Hippocampal formation (tissue), 2 donors: ENCODE data around the gene VNN1.

Experiments used
- DNase-seq, 2 donors: peaks; one replicate each; lab custom pipeline; 2025; lab: John Stamatoyannopoulos, UW

The VNN1 gene

GRCh38 chr6:132713352-132714134 lies at the start of gene VNN1:
TSS of gene VNN1 (minus strand) at chr6:132714055. CDS start at chr6:132714035, 20 bp downstream.
- DNase-seq, result peak in 1 of 2 donors; percentile 1

- no peak for DNase-seq
Measured at GRCh38 chr6:132763269-132763668, 49.4 kb upstream of the VNN1 start.

GRCh38 chr6:132760256-132760655 lies 46.4 kb upstream of the VNN1 start:
- DNase-seq, result no peak

- no peak for DNase-seq
Measured at GRCh38 chr6:132758689-132759088, 44.8 kb upstream of the VNN1 start.

GRCh38 chr6:132752255-132752654 lies 38.4 kb upstream of the VNN1 start:
- DNase-seq, result no peak

GRCh38 chr6:132751828-132752227 lies 38.0 kb upstream of the VNN1 start:
- no peak for DNase-seq

GRCh38 chr6:132751306-132751705 lies 37.5 kb upstream of the VNN1 start:
- no peak for DNase-seq

- no peak for DNase-seq
Measured at GRCh38 chr6:132750455-132751248, 36.8 kb upstream of the VNN1 start.

- DNase-seq, result no peak
Measured at GRCh38 chr6:132749111-132749510, 35.3 kb upstream of the VNN1 start.

- DNase-seq, result no peak
Measured at GRCh38 chr6:132748446-132748845, 34.6 kb upstream of the VNN1 start.

GRCh38 chr6:132746048-132746447 lies 32.2 kb upstream of the VNN1 start:
- DNase-seq, result no peak

GRCh38 chr6:132742495-132742894 lies 28.6 kb upstream of the VNN1 start:
- DNase-seq, result no peak

GRCh38 chr6:132741281-132741680 lies 27.4 kb upstream of the VNN1 start:
- DNase-seq, result no peak

GRCh38 chr6:132736239-132736638 lies 22.4 kb upstream of the VNN1 start:
- DNase-seq, result no peak

- DNase-seq, result peak in 1 of 2 donors; percentile 2
Measured at GRCh38 chr6:132734694-132735236, 20.9 kb upstream of the VNN1 start.

GRCh38 chr6:132733814-132734213 lies 20.0 kb upstream of the VNN1 start:
- no peak for DNase-seq

GRCh38 chr6:132733283-132733682 lies 19.4 kb upstream of the VNN1 start:
- no peak for DNase-seq

- DNase-seq, result no peak
Measured at GRCh38 chr6:132731086-132731485, 17.2 kb upstream of the VNN1 start.

GRCh38 chr6:132730560-132730959 lies 16.7 kb upstream of the VNN1 start:
- no peak for DNase-seq

- DNase-seq, result no peak
Measured at GRCh38 chr6:132728616-132729015, 14.8 kb upstream of the VNN1 start.

- no peak for DNase-seq
Measured at GRCh38 chr6:132726608-132726975, 12.7 kb upstream of the VNN1 start.

GRCh38 chr6:132725947-132726607 lies 12.2 kb upstream of the VNN1 start:
- DNase-seq, result no peak
